WERI-Rb-1 (cell line): ENCODE measurements around the gene KLHL2.
"Not testable (repeated sequence)": the region's sequence is repeated elsewhere in the genome, so short reads cannot be mapped to it uniquely, and the experiment has no call there.

Experiments
- DNase-seq: peaks from one replicate; pipeline ENCODE4 v3.0.0-alpha.2; 2020
- H3K27ac ChIP-seq: fragments of 250-450 bp; sonication (Bioruptor Pico); 2 replicates; pipeline ENCODE4 v1.5.1; 2020; ENCODE audit warnings: mild to moderate bottlenecking, moderate library complexity
- H3K27me3 ChIP-seq: fragments of 250-450 bp; sonication (Bioruptor Pico); 2 replicates; pipeline ENCODE4 v1.5.1; 2021; ENCODE audit warnings: mild to moderate bottlenecking, low read depth, moderate library complexity; ENCODE audit not compliant: insufficient read depth, severe bottlenecking
- H3K36me3 ChIP-seq: fragments of 250-450 bp; sonication (Bioruptor Pico); 2 replicates; pipeline ENCODE4 v1.5.1; 2020; ENCODE audit warnings: mild to moderate bottlenecking, moderate library complexity
- H3K4me3 ChIP-seq: 2 replicates; pipeline ENCODE4 v1.5.1; 2011; ENCODE audit warnings: low read depth, mild to moderate bottlenecking, control low read depth, low read length
- H3K9me3 ChIP-seq: fragments of 250-450 bp; sonication (Bioruptor Pico); 2 replicates; pipeline ENCODE4 v1.5.1; 2021; ENCODE audit warnings: mild to moderate bottlenecking, moderate library complexity; ENCODE audit not compliant: severe bottlenecking
- TF ChIP-seq, protein P1 (sequence below): IDR thresholded peaks from 2 replicates; pipeline ENCODE4 v1.5.1; 2011; ENCODE audit warnings: low read depth, mild to moderate bottlenecking, control low read depth, inconsistent platforms, low read length

Gene KLHL2

DNA sequence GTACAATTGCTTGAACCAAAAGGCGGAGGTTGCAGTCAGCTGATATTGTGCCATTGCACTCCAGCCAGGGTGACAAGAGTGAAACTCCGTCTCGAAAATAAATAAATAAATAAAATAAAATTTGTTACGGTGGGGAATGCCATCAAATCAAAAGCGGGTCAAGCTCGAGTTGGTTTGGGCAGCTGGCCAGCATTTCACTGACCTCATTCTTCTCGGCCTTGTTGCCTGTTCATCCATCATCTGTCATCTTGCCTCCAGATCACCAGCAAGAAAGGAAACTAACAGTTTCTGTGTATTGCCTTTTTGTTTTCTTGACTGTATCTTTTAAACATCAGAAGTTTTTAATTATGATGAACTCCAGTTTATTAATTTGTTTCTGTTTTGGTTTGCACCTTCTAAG is 31.5 kb upstream of the KLHL2 start:
- H3K36me3 ChIP-seq = no peaks in the 10 kb centered on the region
- H3K4me3 ChIP-seq = no peak overlapping the region
- no peak overlapping the region for H3K27ac ChIP-seq
- DNase-seq = no peak
- H3K27me3 ChIP-seq = no peaks in the 10 kb centered on the region
- TF ChIP-seq, protein P1, sequence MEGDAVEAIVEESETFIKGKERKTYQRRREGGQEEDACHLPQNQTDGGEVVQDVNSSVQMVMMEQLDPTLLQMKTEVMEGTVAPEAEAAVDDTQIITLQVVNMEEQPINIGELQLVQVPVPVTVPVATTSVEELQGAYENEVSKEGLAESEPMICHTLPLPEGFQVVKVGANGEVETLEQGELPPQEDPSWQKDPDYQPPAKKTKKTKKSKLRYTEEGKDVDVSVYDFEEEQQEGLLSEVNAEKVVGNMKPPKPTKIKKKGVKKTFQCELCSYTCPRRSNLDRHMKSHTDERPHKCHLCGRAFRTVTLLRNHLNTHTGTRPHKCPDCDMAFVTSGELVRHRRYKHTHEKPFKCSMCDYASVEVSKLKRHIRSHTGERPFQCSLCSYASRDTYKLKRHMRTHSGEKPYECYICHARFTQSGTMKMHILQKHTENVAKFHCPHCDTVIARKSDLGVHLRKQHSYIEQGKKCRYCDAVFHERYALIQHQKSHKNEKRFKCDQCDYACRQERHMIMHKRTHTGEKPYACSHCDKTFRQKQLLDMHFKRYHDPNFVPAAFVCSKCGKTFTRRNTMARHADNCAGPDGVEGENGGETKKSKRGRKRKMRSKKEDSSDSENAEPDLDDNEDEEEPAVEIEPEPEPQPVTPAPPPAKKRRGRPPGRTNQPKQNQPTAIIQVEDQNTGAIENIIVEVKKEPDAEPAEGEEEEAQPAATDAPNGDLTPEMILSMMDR = no peak
- no peaks in the 10 kb centered on the region for H3K9me3 ChIP-seq

DNA sequence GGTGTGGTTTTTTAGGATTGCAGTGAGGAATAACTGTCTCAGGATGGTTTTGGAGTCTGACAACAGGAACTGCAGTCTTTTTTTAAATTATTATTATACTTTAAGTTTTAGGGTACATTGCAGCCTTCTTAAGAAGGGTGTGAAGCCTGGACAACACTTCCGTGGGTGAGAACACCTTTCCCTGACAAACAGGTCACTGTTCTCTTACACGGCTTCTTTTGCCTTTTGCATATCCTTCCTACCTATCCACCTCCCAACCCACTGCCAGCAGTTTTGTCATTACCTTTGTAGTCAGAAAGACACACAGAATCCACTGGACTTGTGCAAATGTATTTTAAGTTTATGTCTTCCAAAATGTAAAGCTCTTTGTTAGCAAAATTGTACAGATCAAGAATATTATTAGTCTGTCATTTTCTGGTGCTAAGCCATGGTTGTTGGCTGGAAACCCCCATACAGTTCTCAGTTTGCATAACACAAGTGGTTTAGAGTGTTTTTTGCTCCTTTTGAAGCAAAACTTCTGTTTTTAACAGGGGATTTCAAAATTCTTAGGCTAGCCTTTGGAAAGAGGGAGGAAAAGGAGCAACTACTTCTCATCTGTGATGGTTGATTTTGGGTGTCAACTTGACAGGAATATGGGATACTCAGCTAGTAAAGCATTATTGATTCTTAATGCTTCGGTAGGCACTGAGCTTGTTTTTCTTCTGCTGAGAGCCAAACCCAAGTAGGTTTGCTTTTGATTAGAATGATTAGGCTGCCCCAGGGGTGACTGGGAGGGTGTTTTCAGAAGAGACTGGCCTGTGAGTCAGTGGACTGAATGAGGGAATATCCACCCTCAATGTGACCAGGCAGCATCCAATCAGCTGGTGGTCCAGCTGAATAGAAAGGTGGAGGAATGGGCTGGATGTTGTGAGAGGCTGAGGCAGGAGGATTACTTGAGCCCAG is 29.4 kb upstream of the KLHL2 start:
- no peak overlapping the region for H3K4me3 ChIP-seq
- no peaks in the 10 kb centered on the region for H3K27me3 ChIP-seq
- no peaks in the 10 kb centered on the region for H3K36me3 ChIP-seq
- no peak for DNase-seq
- no peak overlapping the region for H3K27ac ChIP-seq
- TF ChIP-seq, protein P1 = no peak
- H3K9me3 ChIP-seq = no peaks in the 10 kb centered on the region

DNA sequence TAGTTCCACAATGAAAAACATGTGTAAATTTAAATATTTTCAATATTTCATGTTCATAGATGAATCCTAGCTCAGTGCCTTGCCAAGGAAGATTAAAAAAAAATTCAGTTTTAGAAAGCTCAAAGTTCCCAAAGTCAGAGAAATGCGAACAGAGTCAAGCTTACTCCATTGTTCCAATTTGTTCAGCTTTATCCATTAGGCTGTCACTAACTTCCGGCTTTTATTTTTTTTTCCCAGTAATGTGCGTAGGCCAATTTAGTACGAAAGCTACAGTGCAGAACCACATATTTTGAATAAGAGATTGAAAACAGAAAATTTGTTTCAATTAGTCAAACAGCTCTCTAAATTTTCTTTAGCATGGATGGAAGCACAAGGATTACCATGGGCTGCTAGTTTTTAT is 23.1 kb upstream of the KLHL2 start:
- H3K27ac ChIP-seq = no peak overlapping the region
- no peaks in the 10 kb centered on the region for H3K36me3 ChIP-seq
- TF ChIP-seq, protein P1 = no peak
- H3K9me3 ChIP-seq = no peaks in the 10 kb centered on the region
- H3K27me3 ChIP-seq = no peaks in the 10 kb centered on the region
- H3K4me3 ChIP-seq = no peak overlapping the region
- no peak for DNase-seq

DNA sequence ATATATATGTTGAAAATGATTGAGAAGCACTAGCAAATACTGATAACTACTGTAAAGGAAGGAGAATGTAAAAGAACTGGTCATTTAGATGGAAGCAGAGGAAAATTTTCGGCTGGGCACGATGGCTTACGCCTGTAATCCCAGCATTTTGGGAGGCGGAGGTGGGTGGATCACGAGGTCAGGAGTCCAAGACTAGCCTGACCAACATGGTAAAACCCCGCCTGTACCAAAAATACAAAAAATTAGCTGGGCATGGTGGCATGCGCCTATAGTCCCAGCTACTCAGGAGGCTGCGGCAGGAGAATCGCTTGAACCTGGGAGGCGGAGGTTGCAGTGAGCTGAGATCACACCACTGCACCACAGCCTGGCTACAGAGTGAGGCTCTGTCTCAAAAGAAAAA is 22.4 kb upstream of the KLHL2 start:
- not testable (repeated sequence) for H3K9me3 ChIP-seq, H3K27me3 ChIP-seq, H3K36me3 ChIP-seq, H3K27ac ChIP-seq, H3K4me3 ChIP-seq, DNase-seq

DNA sequence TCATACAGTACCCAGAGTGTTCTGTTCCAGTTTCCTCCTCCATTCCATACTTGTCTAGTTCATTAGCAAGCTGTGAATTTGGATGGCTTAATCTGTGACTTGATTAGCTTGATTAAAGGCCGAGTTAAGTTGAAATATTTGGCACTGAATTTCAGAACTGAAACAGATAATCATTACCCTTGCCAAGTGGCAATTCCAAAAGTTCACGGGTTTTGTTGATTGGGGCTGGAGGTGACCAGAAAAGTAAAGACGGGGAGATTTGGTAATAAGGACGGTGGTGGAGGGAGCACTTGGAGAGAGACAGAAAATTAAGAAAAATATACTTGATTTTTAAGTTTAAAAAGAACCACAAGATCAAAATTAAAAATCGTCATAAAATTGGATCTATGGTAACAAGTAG is 21.9 kb upstream of the KLHL2 start:
- Histone ChIP-seq H3K9me3 (no peaks in the 10 kb centered on the region), H3K27ac (no peak overlapping the region), H3K4me3 (no peak overlapping the region), H3K27me3 (no peaks in the 10 kb centered on the region), H3K36me3 (no peaks in the 10 kb centered on the region)
- DNase-seq = no peak
- TF ChIP-seq, protein P1 = no peak

DNA sequence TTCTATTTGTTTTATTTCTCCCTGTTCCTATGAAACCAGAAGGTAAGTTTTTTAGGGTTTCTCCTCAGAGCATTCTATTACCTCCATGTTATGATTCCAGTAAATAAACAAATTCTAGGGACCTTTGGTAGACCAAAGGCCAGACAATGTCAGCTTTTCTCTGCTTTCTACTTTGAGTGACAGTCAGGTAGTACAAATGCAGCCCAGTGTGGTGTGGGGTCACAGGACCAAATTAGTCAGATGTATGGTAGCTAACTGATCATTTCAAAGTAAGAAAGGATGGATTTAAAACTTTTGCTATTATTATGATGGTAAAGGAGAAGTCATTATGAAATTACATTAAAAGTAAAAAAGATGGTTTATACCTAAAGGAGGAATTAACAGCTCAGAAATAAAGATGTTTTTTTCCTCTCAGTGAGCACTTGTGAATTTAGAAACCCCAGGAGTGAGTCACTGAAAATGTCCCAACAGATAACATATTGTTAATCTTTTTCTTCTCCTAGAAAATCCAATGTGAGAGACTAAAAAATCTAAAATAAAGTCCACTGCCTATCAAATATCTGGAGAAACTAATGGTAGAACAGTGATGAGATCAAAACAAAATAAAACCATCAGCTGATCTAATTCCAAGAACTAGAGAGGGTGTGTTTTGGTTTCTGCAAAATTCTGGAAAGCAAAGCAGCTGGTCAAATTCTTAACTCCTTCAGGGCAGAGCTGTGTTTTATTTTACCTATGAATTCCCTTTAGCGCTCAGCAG is 16.6 kb upstream of the KLHL2 start:
- Histone ChIP-seq H3K4me3 (no peak overlapping the region), H3K36me3 (no peaks in the 10 kb centered on the region), H3K27me3 (no peaks in the 10 kb centered on the region), H3K27ac (no peak overlapping the region), H3K9me3 (no peaks in the 10 kb centered on the region)
- DNase-seq = no peak
- TF ChIP-seq, protein P1 = no peak
